Vagina (tissue), 2 donors: ENCODE measurements around the gene ANKRD44. TPM values are rescaled to one million over a fixed set of nuclear protein-coding genes. Genes with fewer than 3 reads are reported as not detected.

Experiments
- DNase-seq, 2 donors: peaks; one replicate each; pipeline ENCODE4 v3.0.0-alpha.2; 2017; ENCODE audit errors: extremely low spot score in 2 of 2
- H3K27ac ChIP-seq: fragments of 200-600 bp; sonication (generic); one replicate; pipeline ENCODE4 v1.5.1; 2019
- H3K27me3 ChIP-seq: fragments of 200-600 bp; sonication (generic); one replicate; pipeline ENCODE4 v1.5.1; 2019
- H3K36me3 ChIP-seq, 2 donors: fragments of 200-600 bp; sonication (generic); one replicate each; pipeline ENCODE4 v1.5.1; 2017 to 2019
- H3K4me1 ChIP-seq: fragments of 200-600 bp; sonication (generic); one replicate; pipeline ENCODE4 v1.5.1; 2019
- H3K4me3 ChIP-seq, 2 donors: fragments of 200-600 bp; sonication (generic); 1 replicate in 1 of 2; 2 replicates in 1 of 2; pipeline ENCODE4 v1.5.1; 2016 to 2019
- H3K9me3 ChIP-seq: fragments of 200-600 bp; sonication (generic); one replicate; pipeline ENCODE4 v1.5.1; 2019
- CTCF ChIP-seq, 3 experiments: fragments of 450-650 bp in 2 of 3; fragments of 200-600 bp in 1 of 3; sonication (generic) in 1 of 3; IDR thresholded peaks; one replicate each; pipeline ENCODE4 v1.5.1; 2017 to 2019; ENCODE audit warnings: antibody characterized with exemption in 3 of 3, mild to moderate bottlenecking in 2 of 3, moderate library complexity in 2 of 3
- POLR2A ChIP-seq, 2 donors: fragments of 450-650 bp; IDR thresholded peaks; one replicate each; pipeline ENCODE4 v1.6.1; 2017; ENCODE audit warnings: antibody characterized with exemption in 2 of 2, mild to moderate bottlenecking in 2 of 2, moderate library complexity in 2 of 2
- POLR2AphosphoS5 ChIP-seq, 2 donors: sonication (generic); formaldehyde crosslinking; IDR thresholded peaks; one replicate each; pipeline ENCODE4 v1.9.0; 2017; ENCODE audit warnings: antibody characterized with exemption in 2 of 2, mild to moderate bottlenecking in 2 of 2, low read depth in 1 of 2; ENCODE audit not compliant: insufficient read depth in 1 of 2
- intact Hi-C: fragments of 100-400 bp; cut with DNase I; formaldehyde crosslinking; loops from one replicate; pipeline ENCODE4 v1.15.1; 2023
- total RNA-seq: library from RNA; depleted of rRNA; stranded (reverse); fragments of >200 nt; gene quantifications from one replicate; pipeline ENCODE4 v1.2.3, GENCODE V29; 2016

ANKRD44 gene
- total RNA-seq, 1 donor from 2014 or later = 46.4 TPM

- intact Hi-C loops = no loop called here
- H3K36me3 ChIP-seq = no peaks in the 10 kb centered on the region
- no peaks in the 10 kb centered on the region for H3K9me3 ChIP-seq
- TF ChIP-seq CTCF (IDR thresholded peaks at IDR 0.05) (no peak), POLR2AphosphoS5 (IDR thresholded peaks at IDR 0.05; ENCODE audit: insufficient read depth in 1 of 2, low read depth in 1 of 2) (no peak), POLR2A (IDR thresholded peaks at IDR 0.05) (no peak)
- no peak for DNase-seq
- no peak overlapping the region for H3K4me3 ChIP-seq
- peaks cover 13% of the 10 kb centered on the region for H3K4me1 ChIP-seq
- peak overlapping the region; percentile 53 for H3K27ac ChIP-seq
- H3K27me3 ChIP-seq = no peaks in the 10 kb centered on the region
These were observed 220.9 kb downstream of the ANKRD44 start for GRCh38 chr2:197089655-197090054.

- TF ChIP-seq POLR2AphosphoS5 (IDR thresholded peaks at IDR 0.05; ENCODE audit: insufficient read depth in 1 of 2, low read depth in 1 of 2) = no peak
- no peak for TF ChIP-seq CTCF (IDR thresholded peaks at IDR 0.05)
- no peak for TF ChIP-seq POLR2A (IDR thresholded peaks at IDR 0.05)
- intact Hi-C loops = no loop called here
- Histone ChIP-seq H3K27me3 (no peaks in the 10 kb centered on the region), H3K4me1 (peaks cover 13% of the 10 kb centered on the region), H3K4me3 (no peak overlapping the region), H3K9me3 (no peaks in the 10 kb centered on the region), H3K27ac (peak overlapping the region; percentile 53), H3K36me3 (no peaks in the 10 kb centered on the region)
- DNase-seq = no peak
These were observed 221.9 kb downstream of the ANKRD44 start for GRCh38 chr2:197088694-197089093.

- H3K9me3 ChIP-seq = no peaks in the 10 kb centered on the region
- H3K36me3 ChIP-seq = peaks cover 0 to 10% of the 10 kb centered on the region in 2 donors
- DNase-seq = no peak
- H3K4me3 ChIP-seq = no peak overlapping the region
- TF ChIP-seq POLR2AphosphoS5 (IDR thresholded peaks at IDR 0.05; ENCODE audit: insufficient read depth in 1 of 2, low read depth in 1 of 2) = no peak
- H3K27ac ChIP-seq = no peak overlapping the region
- H3K4me1 ChIP-seq = peaks cover 13% of the 10 kb centered on the region
- H3K27me3 ChIP-seq = no peaks in the 10 kb centered on the region
- intact Hi-C loops = no loop called here
These were observed 224.1 kb downstream of the ANKRD44 start for GRCh38 chr2:197086500-197086899.

GRCh38 chr2:197085665-197086064 is 224.9 kb downstream of the ANKRD44 start:
- no peak for DNase-seq
- Histone ChIP-seq H3K36me3 (peaks cover 0 to 12% of the 10 kb centered on the region in 2 donors), H3K9me3 (no peaks in the 10 kb centered on the region), H3K4me3 (no peak overlapping the region), H3K4me1 (peaks cover 17% of the 10 kb centered on the region), H3K27ac (no peak overlapping the region), H3K27me3 (no peaks in the 10 kb centered on the region)
- intact Hi-C loops = no loop called here
- TF ChIP-seq POLR2AphosphoS5 (IDR thresholded peaks at IDR 0.05; ENCODE audit: insufficient read depth in 1 of 2, low read depth in 1 of 2) = no peak
- TF ChIP-seq POLR2A (IDR thresholded peaks at IDR 0.05) = no peak
- no peak for TF ChIP-seq CTCF (IDR thresholded peaks at IDR 0.05)

GRCh38 chr2:197081294-197081693 is 229.3 kb downstream of the ANKRD44 start:
- no peak for TF ChIP-seq POLR2AphosphoS5 (IDR thresholded peaks at IDR 0.05; ENCODE audit: insufficient read depth in 1 of 2, low read depth in 1 of 2)
- TF ChIP-seq POLR2A (IDR thresholded peaks at IDR 0.05) = no peak
- TF ChIP-seq CTCF (IDR thresholded peaks at IDR 0.05) = no peak
- Histone ChIP-seq H3K27me3 (no peaks in the 10 kb centered on the region), H3K4me3 (no peak overlapping the region), H3K9me3 (no peaks in the 10 kb centered on the region), H3K36me3 (peaks cover 0 to 20% of the 10 kb centered on the region in 2 donors), H3K4me1 (peaks cover 15% of the 10 kb centered on the region), H3K27ac (peak overlapping the region; percentile 40)
- intact Hi-C loops = no loop called here
- no peak for DNase-seq
